NCI-H345 treated with DMSO at 0.1 percent for 48 hours (cell line): Measurements from ENCODE around the gene MAP3K20.
"Not testable (repeated sequence)": the region's sequence is repeated elsewhere in the genome, so short reads cannot be mapped to it uniquely, and the experiment has no call there.

Experiments used
- DNase-seq: peaks from one replicate; lab custom pipeline; 2025; ENCODE audit not compliant: unreplicated experiment; lab: John Stamatoyannopoulos, UW

The MAP3K20 gene

DNA sequence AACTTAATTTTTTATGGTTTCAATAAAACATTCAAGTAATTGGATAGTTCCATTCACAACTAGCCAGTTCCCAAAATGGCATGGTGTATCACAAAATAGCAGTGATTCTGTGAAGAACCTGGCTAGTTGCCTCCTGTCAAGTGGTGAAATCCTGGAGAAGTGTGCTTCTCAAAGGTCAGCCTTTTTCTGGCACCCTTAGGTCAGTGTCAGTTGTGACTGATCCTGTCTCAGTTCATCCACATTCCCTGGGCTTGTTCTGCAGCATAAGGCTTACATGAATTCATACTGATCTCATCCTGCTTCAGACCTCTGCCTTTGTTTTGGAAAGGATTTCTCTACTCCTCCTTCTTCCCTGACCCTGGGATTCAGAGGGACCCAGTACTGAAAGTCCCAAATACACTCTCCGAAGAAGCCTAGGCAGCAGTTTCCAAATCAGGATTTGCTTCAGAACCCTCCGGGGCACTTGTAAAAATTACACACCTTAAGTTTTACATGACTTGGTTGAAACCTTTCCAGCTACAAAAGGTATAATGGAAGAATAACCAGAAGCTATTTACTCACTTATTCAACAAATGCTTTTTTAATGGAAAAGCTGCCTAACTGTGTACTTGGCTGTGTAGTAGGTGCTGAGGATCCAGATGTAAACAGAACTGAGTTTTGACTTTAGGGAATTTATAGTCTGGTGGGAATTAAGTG lies 11.0 kb downstream of the MAP3K20 start:
- DNase-seq, result no peak

GRCh38 chr2:173087214-173087581 lies 11.6 kb downstream of the MAP3K20 start:
- no peak for DNase-seq

DNA sequence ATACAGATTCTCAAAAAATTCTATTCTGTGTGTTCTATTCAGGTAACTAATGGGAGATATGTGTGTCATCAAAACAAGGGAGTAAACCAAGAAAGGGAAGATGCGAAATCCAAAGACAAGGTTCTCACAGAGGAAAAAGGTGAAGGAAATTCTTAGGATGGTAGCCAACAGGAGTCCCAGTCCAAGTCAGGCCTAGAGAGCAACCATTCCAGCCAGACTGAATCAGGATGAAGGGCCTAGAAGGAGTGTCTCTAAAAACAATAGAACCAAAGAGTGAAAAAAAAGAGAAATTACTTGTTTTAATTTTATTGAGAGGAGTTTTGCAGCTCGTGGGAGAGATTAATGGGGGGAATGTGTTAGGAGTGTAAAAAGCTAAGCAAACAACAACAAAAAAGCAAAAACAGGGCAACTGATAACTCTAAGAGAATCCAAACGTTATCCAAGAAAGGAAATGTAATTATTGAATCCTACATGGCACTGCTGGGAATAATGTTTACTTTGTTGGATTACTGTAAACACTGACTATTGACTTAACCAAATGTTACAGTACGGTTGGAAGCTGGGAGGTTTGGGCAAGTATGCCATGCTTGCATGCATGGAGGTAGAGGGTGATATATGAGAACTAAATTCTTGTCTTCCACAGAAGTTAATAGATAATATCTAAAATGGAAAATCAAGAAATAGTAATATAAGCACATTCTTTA lies 12.3 kb downstream of the MAP3K20 start:
- no peak for DNase-seq

DNA sequence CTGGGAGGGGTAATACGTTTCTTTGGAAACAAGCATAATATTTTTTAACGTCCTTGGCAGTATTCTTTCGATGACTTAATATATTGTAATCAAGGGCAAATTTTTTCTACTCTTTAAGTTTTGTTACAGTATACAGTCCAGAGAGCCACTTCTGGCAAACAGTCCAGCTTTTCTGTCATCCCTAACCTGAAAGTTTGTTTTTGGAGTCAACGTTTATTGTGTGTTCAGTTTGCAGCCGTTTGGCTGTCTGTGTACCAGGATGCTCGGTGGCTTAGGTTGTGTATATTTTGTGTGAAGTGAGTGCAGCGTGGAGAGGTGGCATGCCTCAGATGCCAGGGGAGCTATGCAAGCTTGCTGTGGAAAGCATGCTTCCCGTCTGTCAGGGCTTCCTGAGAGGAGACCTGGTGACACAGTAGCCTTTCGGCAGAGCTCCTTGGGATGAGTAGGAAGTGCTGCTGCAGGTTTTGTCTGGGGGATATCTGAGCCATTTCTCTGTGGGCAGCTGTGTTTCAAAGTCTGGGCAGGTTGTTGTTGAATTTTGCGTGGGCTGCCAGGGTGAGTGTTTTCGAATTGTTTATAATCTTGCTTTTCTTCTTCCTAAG lies 14.7 kb downstream of the MAP3K20 start:
- DNase-seq, result no peak

DNA sequence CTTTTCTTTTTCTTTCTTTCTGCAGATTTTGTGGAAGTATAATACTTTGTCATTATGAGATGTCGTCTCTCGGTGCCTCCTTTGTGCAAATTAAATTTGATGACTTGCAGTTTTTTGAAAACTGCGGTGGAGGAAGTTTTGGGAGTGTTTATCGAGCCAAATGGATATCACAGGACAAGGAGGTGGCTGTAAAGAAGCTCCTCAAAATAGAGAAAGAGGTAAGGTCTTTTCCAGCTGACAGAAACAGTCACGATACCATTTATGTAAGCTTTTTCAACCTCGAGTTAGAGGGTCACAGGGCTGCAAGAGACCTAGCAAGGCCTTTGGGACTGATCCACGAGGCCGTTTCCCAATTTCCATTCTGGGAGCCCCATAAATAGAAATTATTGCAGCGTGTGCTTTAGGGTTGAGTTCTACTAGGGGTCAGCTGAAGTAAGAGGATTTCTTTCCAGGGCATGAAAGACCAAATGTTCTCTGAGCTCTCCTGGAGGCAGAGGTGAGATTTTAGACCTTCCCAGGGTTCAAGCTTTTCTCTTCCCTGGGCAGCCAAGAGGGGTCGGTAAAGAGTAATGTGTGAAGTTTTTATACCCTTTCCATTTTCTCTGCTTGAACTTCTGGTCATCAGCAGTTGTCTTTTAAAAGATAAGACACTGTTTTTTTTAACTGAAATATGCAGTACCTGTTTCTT lies 15.5 kb downstream of the MAP3K20 start:
- DNase-seq, result no peak

DNA sequence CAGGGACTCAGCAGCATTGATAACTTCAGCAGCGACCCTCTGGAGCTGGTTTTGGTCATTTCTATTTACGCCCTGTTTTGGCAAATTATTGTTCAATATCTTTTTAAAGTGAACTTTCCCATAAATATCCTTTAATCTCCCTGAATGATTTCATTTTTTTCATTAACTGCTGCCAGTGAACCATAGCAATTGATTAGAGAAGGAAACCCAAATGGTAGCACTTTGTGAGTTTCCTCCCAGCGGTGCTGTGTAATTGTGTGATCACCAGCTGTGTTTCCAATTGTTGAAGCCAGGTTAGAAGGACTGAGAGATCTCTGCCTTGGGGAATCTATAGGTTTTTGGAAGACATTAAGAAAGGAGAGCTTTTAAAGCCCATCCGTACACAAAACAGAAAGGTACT lies 16.3 kb downstream of the MAP3K20 start:
- DNase-seq, result no peak

GRCh38 chr2:173092844-173093402 lies 17.3 kb downstream of the MAP3K20 start:
- no peak for DNase-seq

- DNase-seq, result not testable (repeated sequence)
Observed at GRCh38 chr2:173093617-173094016, 18.0 kb downstream of the MAP3K20 start.

GRCh38 chr2:173094731-173095130 lies 19.1 kb downstream of the MAP3K20 start:
- no peak for DNase-seq

DNA sequence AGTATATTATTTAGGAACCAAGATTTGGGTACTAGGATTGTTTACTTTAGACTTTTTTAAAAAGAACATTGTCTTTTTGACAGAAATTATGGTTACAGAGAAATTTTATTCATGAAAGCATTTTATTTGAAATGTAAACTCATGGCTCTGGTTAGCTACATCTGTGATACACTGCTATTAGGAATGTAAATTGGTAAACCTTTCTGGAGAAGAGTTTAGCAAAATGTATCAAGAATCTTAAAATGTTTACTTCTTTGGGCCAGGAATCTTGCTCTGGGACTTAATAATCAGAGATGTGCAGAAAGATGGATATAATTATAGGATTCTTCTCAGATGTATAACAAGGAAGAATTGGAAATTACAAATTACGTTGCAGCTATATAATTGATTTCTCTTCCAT lies 19.7 kb downstream of the MAP3K20 start:
- no peak for DNase-seq

- DNase-seq, result no peak
Observed at GRCh38 chr2:173099271-173099670, 23.6 kb downstream of the MAP3K20 start.

GRCh38 chr2:173099804-173100203 lies 24.2 kb downstream of the MAP3K20 start:
- no peak for DNase-seq

DNA sequence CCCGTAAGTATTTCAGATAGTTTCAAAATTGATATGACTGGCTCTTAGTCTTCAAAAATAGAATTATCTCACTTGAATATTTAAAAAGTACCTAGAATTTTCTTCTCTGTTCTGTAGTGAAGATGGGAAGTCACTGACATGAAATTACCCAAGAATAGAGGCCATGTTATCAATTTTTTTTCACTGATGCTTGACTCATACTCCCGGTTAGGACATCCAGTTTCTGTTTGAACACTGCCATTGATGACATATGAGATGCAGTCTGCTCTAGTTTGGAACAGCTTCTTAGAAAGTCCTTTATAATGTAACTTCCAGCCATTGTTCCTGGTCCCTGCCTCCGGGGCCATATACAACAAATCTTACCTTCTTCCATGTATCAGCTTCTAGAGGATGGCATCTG lies 26.0 kb downstream of the MAP3K20 start:
- DNase-seq, result no peak

- no peak for DNase-seq
Observed at GRCh38 chr2:173104156-173104555, 28.5 kb downstream of the MAP3K20 start.

- no peak for DNase-seq
Observed at GRCh38 chr2:173106959-173107628, 31.4 kb downstream of the MAP3K20 start.

DNA sequence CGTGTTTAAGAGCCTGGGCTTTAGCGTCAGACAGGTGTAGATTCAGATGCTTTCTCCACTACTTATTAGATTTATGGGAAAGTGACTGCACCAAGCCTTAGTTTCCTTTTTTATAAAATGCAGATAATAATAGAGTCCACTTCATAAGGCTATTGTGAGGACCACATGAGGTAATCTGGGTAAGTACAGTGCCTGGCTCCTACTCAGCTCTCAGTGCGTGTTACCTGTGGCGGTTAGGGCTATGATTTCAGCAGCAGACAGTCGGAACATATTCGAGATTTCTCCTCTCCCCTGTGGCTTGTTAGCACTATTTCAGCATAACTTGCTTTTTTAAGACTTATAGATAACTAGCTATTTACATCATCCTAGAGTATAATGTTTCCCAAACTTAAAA lies 32.0 kb downstream of the MAP3K20 start:
- DNase-seq, result no peak

GRCh38 chr2:173109253-173110188 lies 33.9 kb downstream of the MAP3K20 start:
- no peak for DNase-seq

GRCh38 chr2:173117678-173118077 lies 42.0 kb downstream of the MAP3K20 start:
- DNase-seq, result no peak

- no peak for DNase-seq
Observed at GRCh38 chr2:173118395-173118794, 42.7 kb downstream of the MAP3K20 start.
